K562 treated with DMSO at 1 percent for 4 hours (cell line): ENCODE results near the gene LYPD4. TPM values are rescaled to one million over a fixed set of nuclear protein-coding genes. Genes with fewer than 3 reads are reported as not detected.

Experiments
- total RNA-seq: library from RNA; unstranded; fragments of 300-600 nt; gene quantifications from 2 replicates; pipeline ENCODE4 v1.2.3, GENCODE V29; 2022; ENCODE audit not compliant: insufficient read depth

The LYPD4 gene
- not detected in 2 replicates for total RNA-seq

DNA sequence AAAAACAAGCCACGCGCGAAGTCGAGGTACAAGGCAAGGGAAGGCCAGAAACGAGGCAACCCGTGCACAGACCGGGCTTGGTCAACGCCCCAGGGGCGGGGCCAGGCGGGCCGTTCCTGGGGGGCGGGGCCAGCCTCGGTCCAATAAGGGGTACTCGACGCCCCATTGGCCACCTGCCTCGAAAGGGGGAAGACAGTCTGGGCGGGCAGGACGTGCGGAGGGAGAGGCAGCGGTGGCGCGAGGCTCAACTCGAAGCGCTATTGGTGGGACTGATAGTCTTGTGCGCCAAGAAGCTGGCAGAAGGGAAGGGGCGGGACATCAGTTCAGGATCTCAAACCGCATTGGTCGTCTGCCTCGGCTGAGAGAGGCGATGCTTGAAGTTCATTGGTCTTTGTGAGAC, at the start of gene LYPD4:
TSS of gene LYPD4 (minus strand) at position 83 of the 400 bp plus-strand sequence. CDS start 5,398 bp downstream, outside the sequence.

DNA sequence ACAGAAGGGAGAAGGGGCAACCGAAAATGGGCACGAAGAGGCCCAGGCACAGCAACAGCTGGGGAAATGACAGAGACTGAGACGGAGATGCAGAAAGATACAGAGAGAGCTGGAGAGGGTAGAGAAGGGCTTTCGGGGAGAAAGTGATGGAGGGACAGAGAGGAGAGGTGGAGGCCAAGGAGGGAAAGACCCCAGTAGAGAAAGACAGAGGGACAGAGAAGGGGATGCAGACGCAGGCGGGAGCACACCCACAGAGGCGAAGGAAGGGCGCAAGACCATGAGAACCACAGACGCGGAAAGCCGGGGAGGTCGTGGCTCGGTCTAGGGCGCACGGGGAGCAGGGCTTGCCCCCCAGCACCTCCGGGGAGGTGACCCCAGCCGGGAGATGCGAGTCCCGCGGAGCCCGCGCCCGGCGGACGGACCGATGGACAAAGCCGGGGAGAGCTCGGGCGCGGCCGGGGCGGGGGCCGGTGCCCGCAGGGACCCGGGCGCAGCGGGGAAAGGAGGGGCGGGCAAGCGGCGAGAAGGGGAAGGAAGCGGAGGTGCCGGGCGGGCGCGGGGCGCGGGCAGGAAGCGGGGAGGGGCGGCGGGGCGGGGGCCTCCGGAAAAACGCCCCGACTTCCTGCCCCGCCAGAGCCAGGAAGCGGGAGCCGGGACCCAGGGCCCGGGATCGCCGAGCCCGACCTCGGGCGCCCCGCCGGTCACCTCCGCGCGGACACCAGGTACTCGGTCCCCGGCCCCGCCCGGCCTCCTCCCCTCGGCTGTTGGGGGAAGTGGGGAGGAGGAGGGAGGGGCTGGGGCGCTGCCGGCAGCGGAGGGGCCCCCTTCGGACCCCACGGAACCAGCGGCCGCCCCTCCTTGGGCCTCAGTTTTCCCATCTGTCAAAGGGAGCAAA, 38.3 kb upstream of the LYPD4 start, which contains the start of gene ARHGEF1:
TSS of gene ARHGEF1 (plus strand) at position 617 of the 895 bp plus-strand sequence. CDS start 4,899 bp downstream, outside the sequence.

GRCh38 chr19:41876847-41877832, 32.7 kb upstream of the LYPD4 start, which contains the start of gene CD79A:
CD79A (plus strand) TSS chr19:41877279; CDS start chr19:41877305, 26 bp downstream.

GRCh38 chr19:41859618-41860418, 15.3 kb upstream of the LYPD4 start, which contains the start of gene RPS19:
RPS19 (plus strand) TSS chr19:41860255; CDS start chr19:41860775, 520 bp downstream.

GRCh38 chr19:41845001-41845050, 343 bp upstream of the LYPD4 start, which contains the start of gene DMRTC2:
DMRTC2 (plus strand) TSS chr19:41845042; CDS start chr19:41847429, 2,387 bp downstream.

GRCh38 chr19:41796362-41796761, 48.1 kb downstream of the LYPD4 start, which contains the start of gene CEACAM3:
CEACAM3 (plus strand) TSS chr19:41796587; CDS start chr19:41796678, 91 bp downstream.

Other genes starting within 250 kb of the LYPD4 start
- not detected in 2 replicates for gene CEACAM4, start 217.6 kb downstream of the LYPD4 start, total RNA-seq
- gene CEACAM7, start 156.4 kb downstream of the LYPD4 start, total RNA-seq, result not detected in 2 replicates
- gene CEACAM5, start 136.1 kb downstream of the LYPD4 start, total RNA-seq, result not detected in 2 replicates
- not detected in 2 replicates for gene CEACAM6, start 89.2 kb downstream of the LYPD4 start, total RNA-seq
- not detected in 2 replicates for gene CEACAM3, start 48.1 kb downstream of the LYPD4 start, total RNA-seq
- gene DMRTC2, start 359 bp upstream of the LYPD4 start, total RNA-seq, result not detected in 2 replicates
- gene RPS19, start 15.6 kb upstream of the LYPD4 start, total RNA-seq, result 3,874 and 4,098 TPM in 2 replicates
- not detected in 2 replicates for gene CD79A, start 32.6 kb upstream of the LYPD4 start, total RNA-seq
- 86.5 and 102 TPM in 2 replicates for gene ARHGEF1, start 38.5 kb upstream of the LYPD4 start, total RNA-seq
- 0.83 and 0.90 TPM in 2 replicates for gene ERFL, start 83.8 kb upstream of the LYPD4 start, total RNA-seq
- 165 and 170 TPM in 2 replicates for gene RABAC1, start 114.6 kb upstream of the LYPD4 start, total RNA-seq
- 0.46 and 1.0 TPM in 2 replicates for gene ATP1A3, start 149.5 kb upstream of the LYPD4 start, total RNA-seq
- 5.3 and 5.7 TPM in 2 replicates for gene GRIK5, start 225.5 kb upstream of the LYPD4 start, total RNA-seq
- gene ZNF574, start 231.5 kb upstream of the LYPD4 start, total RNA-seq, result 21.3 and 29.6 TPM in 2 replicates